WTC11 (cell line): ENCODE data around the gene MYOM1.

Experiments used
- ETV6 ChIP-seq: sonication (generic); formaldehyde crosslinking; IDR thresholded peaks from 2 replicates; pipeline ENCODE4 v1.8.1; 2022; ENCODE audit warnings: mild to moderate bottlenecking, missing genetic modification reagents
- FOXP4 ChIP-seq: sonication (generic); formaldehyde crosslinking; IDR thresholded peaks from 2 replicates; pipeline ENCODE4 v1.8.0; 2022; ENCODE audit warnings: mild to moderate bottlenecking, missing genetic modification reagents
- JUN ChIP-seq: sonication (generic); formaldehyde crosslinking; IDR thresholded peaks from 2 replicates; pipeline ENCODE4 v1.8.0; 2023; ENCODE audit warnings: mild to moderate bottlenecking, missing genetic modification reagents
- SP1 ChIP-seq: sonication (generic); formaldehyde crosslinking; conservative IDR thresholded peaks from 2 replicates; pipeline ENCODE4 v1.8.1; 2022; ENCODE audit warnings: missing genetic modification reagents
- USF1 ChIP-seq: sonication (generic); formaldehyde crosslinking; IDR thresholded peaks from 2 replicates; pipeline ENCODE4 v1.8.0; 2022; ENCODE audit warnings: mild to moderate bottlenecking, missing genetic modification reagents
- USF2 ChIP-seq: sonication (generic); formaldehyde crosslinking; IDR thresholded peaks from 2 replicates; pipeline ENCODE4 v1.8.1; 2023; ENCODE audit warnings: mild to moderate bottlenecking, missing genetic modification reagents, moderate library complexity
- ZBTB43 ChIP-seq: sonication (generic); formaldehyde crosslinking; IDR thresholded peaks from 2 replicates; pipeline ENCODE4 v1.8.1; 2023; ENCODE audit warnings: mild to moderate bottlenecking, missing genetic modification reagents
- ZNF138 ChIP-seq: sonication (generic); formaldehyde crosslinking; conservative IDR thresholded peaks from 2 replicates; pipeline ENCODE4 v1.8.1; 2022; ENCODE audit warnings: mild to moderate bottlenecking, moderate library complexity, missing genetic modification reagents
- ZSCAN18 ChIP-seq: fragments of 250-450 bp; sonication (Bioruptor Pico); IDR thresholded peaks from 2 replicates; pipeline ENCODE4 v2.1.2; 2022; ENCODE audit warnings: mild to moderate bottlenecking, moderate library complexity
- TF ChIP-seq, protein P1 (sequence below): fragments of 200-600 bp; IDR thresholded peaks from 2 replicates; pipeline ENCODE4 v1.8.0; 2022; ENCODE audit warnings: antibody characterized with exemption
- TF ChIP-seq, protein P2 (sequence below): sonication (generic); formaldehyde crosslinking; conservative IDR thresholded peaks from 2 replicates; pipeline ENCODE4 v1.8.1; 2023; ENCODE audit warnings: mild to moderate bottlenecking, low read depth, missing genetic modification reagents, moderate library complexity

GRCh38 chr18:3132700-3133099 lies 87.1 kb downstream of the MYOM1 start:
- TF ChIP-seq, protein P1, sequence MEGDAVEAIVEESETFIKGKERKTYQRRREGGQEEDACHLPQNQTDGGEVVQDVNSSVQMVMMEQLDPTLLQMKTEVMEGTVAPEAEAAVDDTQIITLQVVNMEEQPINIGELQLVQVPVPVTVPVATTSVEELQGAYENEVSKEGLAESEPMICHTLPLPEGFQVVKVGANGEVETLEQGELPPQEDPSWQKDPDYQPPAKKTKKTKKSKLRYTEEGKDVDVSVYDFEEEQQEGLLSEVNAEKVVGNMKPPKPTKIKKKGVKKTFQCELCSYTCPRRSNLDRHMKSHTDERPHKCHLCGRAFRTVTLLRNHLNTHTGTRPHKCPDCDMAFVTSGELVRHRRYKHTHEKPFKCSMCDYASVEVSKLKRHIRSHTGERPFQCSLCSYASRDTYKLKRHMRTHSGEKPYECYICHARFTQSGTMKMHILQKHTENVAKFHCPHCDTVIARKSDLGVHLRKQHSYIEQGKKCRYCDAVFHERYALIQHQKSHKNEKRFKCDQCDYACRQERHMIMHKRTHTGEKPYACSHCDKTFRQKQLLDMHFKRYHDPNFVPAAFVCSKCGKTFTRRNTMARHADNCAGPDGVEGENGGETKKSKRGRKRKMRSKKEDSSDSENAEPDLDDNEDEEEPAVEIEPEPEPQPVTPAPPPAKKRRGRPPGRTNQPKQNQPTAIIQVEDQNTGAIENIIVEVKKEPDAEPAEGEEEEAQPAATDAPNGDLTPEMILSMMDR, result no peak
- TF ChIP-seq USF2 (CRISPR knock-in tag) (no peak), SP1 (CRISPR knock-in tag) (no peak), ZNF138 (CRISPR knock-in tag) (no peak), ETV6 (CRISPR knock-in tag) (no peak), JUN (CRISPR knock-in tag) (no peak), FOXP4 (CRISPR knock-in tag) (no peak), ZSCAN18 (CRISPR knock-in tag) (no peak), ZBTB43 (CRISPR knock-in tag) (no peak), USF1 (CRISPR knock-in tag) (no peak)
- TF ChIP-seq, protein P2, sequence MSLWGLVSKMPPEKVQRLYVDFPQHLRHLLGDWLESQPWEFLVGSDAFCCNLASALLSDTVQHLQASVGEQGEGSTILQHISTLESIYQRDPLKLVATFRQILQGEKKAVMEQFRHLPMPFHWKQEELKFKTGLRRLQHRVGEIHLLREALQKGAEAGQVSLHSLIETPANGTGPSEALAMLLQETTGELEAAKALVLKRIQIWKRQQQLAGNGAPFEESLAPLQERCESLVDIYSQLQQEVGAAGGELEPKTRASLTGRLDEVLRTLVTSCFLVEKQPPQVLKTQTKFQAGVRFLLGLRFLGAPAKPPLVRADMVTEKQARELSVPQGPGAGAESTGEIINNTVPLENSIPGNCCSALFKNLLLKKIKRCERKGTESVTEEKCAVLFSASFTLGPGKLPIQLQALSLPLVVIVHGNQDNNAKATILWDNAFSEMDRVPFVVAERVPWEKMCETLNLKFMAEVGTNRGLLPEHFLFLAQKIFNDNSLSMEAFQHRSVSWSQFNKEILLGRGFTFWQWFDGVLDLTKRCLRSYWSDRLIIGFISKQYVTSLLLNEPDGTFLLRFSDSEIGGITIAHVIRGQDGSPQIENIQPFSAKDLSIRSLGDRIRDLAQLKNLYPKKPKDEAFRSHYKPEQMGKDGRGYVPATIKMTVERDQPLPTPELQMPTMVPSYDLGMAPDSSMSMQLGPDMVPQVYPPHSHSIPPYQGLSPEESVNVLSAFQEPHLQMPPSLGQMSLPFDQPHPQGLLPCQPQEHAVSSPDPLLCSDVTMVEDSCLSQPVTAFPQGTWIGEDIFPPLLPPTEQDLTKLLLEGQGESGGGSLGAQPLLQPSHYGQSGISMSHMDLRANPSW (CRISPR knock-in tag), result no peak
